H9 (cell line): ENCODE measurements around the gene BEND5. TPM values are rescaled to one million over a fixed set of nuclear protein-coding genes. Genes with fewer than 3 reads are reported as not detected.

Source experiments
- DNase-seq: peaks from one replicate; pipeline ENCODE4 v3.0.0-alpha.2; 2017
- H2AFZ ChIP-seq: one replicate; pipeline ENCODE4 v1.6.1; 2013; ENCODE audit warnings: mild to moderate bottlenecking, low read length, control low read depth, moderate library complexity
- H2AK5ac ChIP-seq: 2 replicates; pipeline ENCODE4 v1.6.1; 2013; ENCODE audit warnings: low read length, control low read depth, mixed read lengths; ENCODE audit not compliant: insufficient read length
- H2BK120ac ChIP-seq: one replicate; pipeline ENCODE4 v1.6.1; 2013; ENCODE audit warnings: low read depth, mild to moderate bottlenecking, low read length, control low read depth, inconsistent platforms; ENCODE audit not compliant: poor library complexity, severe bottlenecking
- H2BK12ac ChIP-seq: 2 replicates; pipeline ENCODE4 v1.6.1; 2013; ENCODE audit warnings: low read length, control low read depth, mixed read lengths, low read depth; ENCODE audit not compliant: insufficient read length
- H2BK15ac ChIP-seq: 2 replicates; pipeline ENCODE4 v1.6.1; 2013; ENCODE audit warnings: low read depth, low read length, control low read depth
- H2BK20ac ChIP-seq: one replicate; pipeline ENCODE4 v1.6.1; 2013; ENCODE audit warnings: low read depth, mild to moderate bottlenecking, low read length, control low read depth, inconsistent platforms; ENCODE audit not compliant: poor library complexity, severe bottlenecking
- H2BK5ac ChIP-seq: 2 replicates; pipeline ENCODE4 v1.6.1; 2013; ENCODE audit warnings: low read length, control low read depth, mixed read lengths; ENCODE audit not compliant: insufficient read length
- H3K14ac ChIP-seq: 2 replicates; pipeline ENCODE4 v1.6.1; 2013; ENCODE audit warnings: low read length, control low read depth; ENCODE audit not compliant: insufficient read depth
- H3K18ac ChIP-seq: 2 replicates; pipeline ENCODE4 v1.6.1; 2013; ENCODE audit warnings: low read depth, mild to moderate bottlenecking, mixed read lengths, low read length, control low read depth; ENCODE audit not compliant: insufficient read length
- H3K23ac ChIP-seq: 2 replicates; pipeline ENCODE4 v1.6.1; 2013; ENCODE audit warnings: low read length, control low read depth, mixed read lengths, low read depth; ENCODE audit not compliant: insufficient read length
- H3K23me2 ChIP-seq: 2 replicates; pipeline ENCODE4 v1.6.1; 2013; ENCODE audit warnings: low read depth, mild to moderate bottlenecking, mixed read lengths, low read length, control low read depth; ENCODE audit not compliant: insufficient read length, poor library complexity, severe bottlenecking
- H3K27ac ChIP-seq: 2 replicates; pipeline ENCODE4 v1.5.1; 2013; ENCODE audit warnings: low read length, control low read depth, mixed read lengths, low read depth; ENCODE audit not compliant: insufficient read length
- H3K27me3 ChIP-seq: 2 replicates; pipeline ENCODE4 v1.6.1; 2013; ENCODE audit warnings: low read length, control low read depth, inconsistent platforms; ENCODE audit not compliant: insufficient read depth
- H3K4ac ChIP-seq: 2 replicates; pipeline ENCODE4 v1.6.1; 2013; ENCODE audit warnings: low read depth, mild to moderate bottlenecking, control low read depth, inconsistent platforms, low read length, moderate library complexity
- H3K4me1 ChIP-seq: 2 replicates; pipeline ENCODE4 v1.6.1; 2013; ENCODE audit warnings: low read length, control low read depth, inconsistent platforms; ENCODE audit not compliant: insufficient read depth
- H3K4me2 ChIP-seq: 2 replicates; pipeline ENCODE4 v1.6.1; 2013; ENCODE audit warnings: low read length, control low read depth, mixed read lengths; ENCODE audit not compliant: insufficient read length, insufficient read depth
- H3K56ac ChIP-seq: 2 replicates; pipeline ENCODE4 v1.6.1; 2013; ENCODE audit warnings: low read depth, mild to moderate bottlenecking, mixed read lengths, low read length, control low read depth; ENCODE audit not compliant: insufficient read length
- H3K79me1 ChIP-seq: 2 replicates; pipeline ENCODE4 v1.6.1; 2013; ENCODE audit warnings: low read depth, mild to moderate bottlenecking, moderate library complexity, low read length, control low read depth, inconsistent platforms; ENCODE audit not compliant: insufficient read depth, poor library complexity, severe bottlenecking
- H3K79me2 ChIP-seq: 2 replicates; pipeline ENCODE4 v1.6.1; 2013; ENCODE audit warnings: low read length, control low read depth, inconsistent platforms; ENCODE audit not compliant: insufficient read depth
- H3K9ac ChIP-seq: 2 replicates; pipeline ENCODE4 v1.6.1; 2013; ENCODE audit warnings: low read length, control low read depth, mixed read lengths; ENCODE audit not compliant: insufficient read length; ENCODE audit errors: extremely low read depth
- H3K9me3 ChIP-seq: one replicate; pipeline ENCODE4 v1.6.1; 2013; ENCODE audit warnings: low read depth, low read length, inconsistent platforms; ENCODE audit not compliant: control insufficient read depth
- H3T11ph ChIP-seq: one replicate; pipeline ENCODE4 v1.6.1; 2013; ENCODE audit warnings: mild to moderate bottlenecking, low read length, control low read depth, inconsistent platforms
- H4K20me1 ChIP-seq: one replicate; pipeline ENCODE4 v1.6.1; 2013; ENCODE audit not compliant: control insufficient read depth, insufficient read length, insufficient read depth
- H4K5ac ChIP-seq: 2 replicates; pipeline ENCODE4 v1.6.1; 2013; ENCODE audit warnings: low read depth, mild to moderate bottlenecking, mixed read lengths, low read length, control low read depth; ENCODE audit not compliant: insufficient read length
- H4K8ac ChIP-seq: replicated peaks from 2 replicates; pipeline ENCODE4 v1.6.1; 2013; ENCODE audit warnings: low read length, control low read depth, mixed read lengths, low read depth; ENCODE audit not compliant: insufficient read length
- H4K91ac ChIP-seq: 2 replicates; pipeline ENCODE4 v1.6.1; 2013; ENCODE audit warnings: low read depth, mild to moderate bottlenecking, moderate library complexity, mixed read lengths, low read length, control low read depth; ENCODE audit not compliant: insufficient read length
- H3K27ac Mint-ChIP-seq, 3 experiments: 2 replicates in 2 of 3; 3 replicates in 1 of 3; pipeline ENCODE4 v1.8.0; 2020 to 2021; ENCODE audit warnings: mixed read lengths in 3 of 3, mild to moderate bottlenecking in 1 of 3, moderate library complexity in 1 of 3
- H3K27me3 Mint-ChIP-seq: 2 replicates; pipeline ENCODE4 v1.8.0; 2021; ENCODE audit warnings: low read depth, mild to moderate bottlenecking, moderate library complexity, mixed read lengths
- H3K36me3 Mint-ChIP-seq, 3 experiments: 2 replicates in 2 of 3; 3 replicates in 1 of 3; pipeline ENCODE4 v1.8.0; 2020 to 2021; ENCODE audit warnings: low read depth in 3 of 3, mixed read lengths in 3 of 3; ENCODE audit not compliant: insufficient read depth in 1 of 3
- H3K4me1 Mint-ChIP-seq, 2 experiments: 2 replicates each; pipeline ENCODE4 v1.8.0; 2020; ENCODE audit warnings: mixed read lengths in 2 of 2
- H3K4me3 Mint-ChIP-seq, 2 experiments: 2 replicates in 1 of 2; 3 replicates in 1 of 2; pipeline ENCODE4 v1.8.0; 2020 to 2021; ENCODE audit warnings: mild to moderate bottlenecking in 2 of 2, mixed read lengths in 2 of 2, moderate library complexity in 1 of 2
- H3K9me3 Mint-ChIP-seq, 2 experiments: 2 replicates in 1 of 2; 3 replicates in 1 of 2; pipeline ENCODE4 v1.8.0; 2020; ENCODE audit warnings: mild to moderate bottlenecking in 2 of 2, mixed read lengths in 2 of 2, moderate library complexity in 1 of 2
- CTCF ChIP-seq: fragments of 200-600 bp; sonication (generic); conservative IDR thresholded peaks from 3 replicates; pipeline ENCODE4 v1.8.0; 2021; ENCODE audit warnings: antibody characterized with exemption, mild to moderate bottlenecking
- whole genome bisulfite sequencing: extraction: QIAGEN DNeasy Blood & Tissue Kit; methylation state at CpG from one replicate; pipeline ENCODE4 v1.1.7; 2013; ENCODE audit warnings: missing lambda C conversion rate, low lambda C conversion rate, mixed read lengths; ENCODE audit not compliant: insufficient read length; ENCODE audit errors: extremely low coverage; 5-methylcytosine and 5-hydroxymethylcytosine counted together
- total RNA-seq: library from RNA; stranded (reverse); gene quantifications from 2 replicates; pipeline ENCODE4 v1.2.1, GENCODE V29; 2021

Gene BEND5
- total RNA-seq, 1 experiment from 2014 or later, result 4.8 TPM

GRCh38 chr1:48749068-48749467 lies 27.6 kb downstream of the BEND5 start:
- Histone ChIP-seq H3K79me1 (no peaks in the 10 kb centered on the region), H2BK15ac (no peak overlapping the region), H3K18ac (no peak overlapping the region), H3K79me2 (no peaks in the 10 kb centered on the region), H4K8ac (no peak overlapping the region), H4K20me1 (no peaks in the 10 kb centered on the region), H3K23ac (no peak overlapping the region), H3K27me3 (no peaks in the 10 kb centered on the region), H3T11ph (no peak overlapping the region), H2BK5ac (no peak overlapping the region), H3K23me2 (no peaks in the 10 kb centered on the region), H2BK20ac (no peak overlapping the region), H3K4me1 (no peaks in the 10 kb centered on the region), H3K4ac (no peak overlapping the region), H3K56ac (no peak overlapping the region), H3K14ac (no peak overlapping the region), H3K4me2 (no peak overlapping the region), H2BK120ac (no peak overlapping the region), H2AK5ac (no peak overlapping the region), H3K9me3 (no peaks in the 10 kb centered on the region), H3K9ac (no peak overlapping the region), H3K27ac (no peak overlapping the region), H2BK12ac (no peak overlapping the region), H2AFZ (no peak overlapping the region), H4K5ac (no peak overlapping the region), H4K91ac (no peak overlapping the region)
- Mint-ChIP-seq H3K36me3 (peaks cover 0 to 18% (median 13%) of the 10 kb centered on the region in 3 experiments; a peak in 4 of 7 replicates), H3K27ac (peak overlapping the region in 1 of 3 experiments; percentile 72; a peak in 1 of 7 replicates), H3K9me3 (no peaks in the 10 kb centered on the region), H3K4me1 (peaks cover 0 to 7% of the 10 kb centered on the region in 2 experiments; a peak in 3 of 4 replicates), H3K4me3 (no peak overlapping the region), H3K27me3 (no peaks in the 10 kb centered on the region; the same call in 1 of the 2 replicates)
- WGBS, result no CpG with 5 or more reads among the region's 7 CpGs
- no peak for TF ChIP-seq CTCF
- DNase-seq, result no peak
